ENCODE data around the gene RPL22. TPM values are rescaled to one million over a fixed set of nuclear protein-coding genes. Genes with fewer than 3 reads are reported as not detected.

Gene RPL22
- total and polyA plus RNA-seq, 4 donors = 186 to 985 (median 248) TPM

GRCh38 chr1:6244401-6245049 lies 45.1 kb upstream of the RPL22 start:
- H3K27ac ChIP-seq (ENCODE audit: low read depth in 1 of 2, low read length in 1 of 2) = no peak overlapping the region
- DNase-seq (no peak), ATAC-seq (ENCODE audit: insufficient read depth, low FRiP score) (no peak)
- H3K27me3 ChIP-seq (ENCODE audit: control insufficient read depth in 3 of 3, insufficient read depth in 3 of 3, low read length in 2 of 3) = peaks cover 23 to 52% (median 42%) of the 10 kb centered on the region in 3 donors
- no peak overlapping the region for H3K9ac ChIP-seq (ENCODE audit: insufficient read depth in 1 of 2, low read length in 2 of 2)
- 2 to 3% methylated on average over 20 to 24 of the region's 24 CpGs for WGBS, 2 donors
- H3K4me3 ChIP-seq = no peak overlapping the region
- TF ChIP-seq, protein P1, sequence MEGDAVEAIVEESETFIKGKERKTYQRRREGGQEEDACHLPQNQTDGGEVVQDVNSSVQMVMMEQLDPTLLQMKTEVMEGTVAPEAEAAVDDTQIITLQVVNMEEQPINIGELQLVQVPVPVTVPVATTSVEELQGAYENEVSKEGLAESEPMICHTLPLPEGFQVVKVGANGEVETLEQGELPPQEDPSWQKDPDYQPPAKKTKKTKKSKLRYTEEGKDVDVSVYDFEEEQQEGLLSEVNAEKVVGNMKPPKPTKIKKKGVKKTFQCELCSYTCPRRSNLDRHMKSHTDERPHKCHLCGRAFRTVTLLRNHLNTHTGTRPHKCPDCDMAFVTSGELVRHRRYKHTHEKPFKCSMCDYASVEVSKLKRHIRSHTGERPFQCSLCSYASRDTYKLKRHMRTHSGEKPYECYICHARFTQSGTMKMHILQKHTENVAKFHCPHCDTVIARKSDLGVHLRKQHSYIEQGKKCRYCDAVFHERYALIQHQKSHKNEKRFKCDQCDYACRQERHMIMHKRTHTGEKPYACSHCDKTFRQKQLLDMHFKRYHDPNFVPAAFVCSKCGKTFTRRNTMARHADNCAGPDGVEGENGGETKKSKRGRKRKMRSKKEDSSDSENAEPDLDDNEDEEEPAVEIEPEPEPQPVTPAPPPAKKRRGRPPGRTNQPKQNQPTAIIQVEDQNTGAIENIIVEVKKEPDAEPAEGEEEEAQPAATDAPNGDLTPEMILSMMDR (IDR thresholded peaks at IDR 0.05; ENCODE audit: control extremely low read depth, extremely low read depth) = no peak
- H3K9me3 ChIP-seq (ENCODE audit: control insufficient read depth in 4 of 4, insufficient read depth in 3 of 4, low read length in 3 of 4) = peaks cover 0 to 2% (median 0%) of the 10 kb centered on the region in 4 donors
- peaks cover 0 to 19% (median 4%) of the 10 kb centered on the region in 5 donors for H3K4me1 ChIP-seq (ENCODE audit: control insufficient read depth in 5 of 5, insufficient read depth in 5 of 5, low read length in 5 of 5)
- H3K36me3 ChIP-seq (ENCODE audit: control insufficient read depth in 4 of 4, insufficient read depth in 4 of 4, low read length in 4 of 4) = no peaks in the 10 kb centered on the region

DNA sequence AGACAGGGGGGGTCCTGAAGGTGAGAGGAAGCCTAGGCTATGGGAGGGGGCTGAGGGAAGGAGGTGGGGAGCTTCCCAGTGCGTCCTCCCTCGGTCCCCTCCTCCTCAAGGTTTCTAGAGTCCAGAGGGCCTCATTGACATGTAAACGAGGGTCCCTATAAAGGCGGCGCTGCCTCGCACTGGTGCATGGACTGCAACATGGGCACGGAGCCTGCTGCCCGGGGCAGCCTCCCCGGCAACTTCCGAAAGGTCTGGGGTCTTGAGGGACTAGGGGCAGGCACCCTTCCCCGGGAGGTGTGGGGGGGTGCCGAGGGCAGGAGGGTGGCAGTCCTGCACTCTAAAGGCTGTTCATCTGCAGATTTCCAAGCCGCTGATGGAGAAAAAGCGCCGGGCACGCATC lies 44.6 kb upstream of the RPL22 start, which contains the start of gene HES3:
Gene HES3 (plus strand): TSS at position 187 of the 400 bp plus-strand sequence. CDS start 187 bp downstream, at position 374.
- ATAC-seq (ENCODE audit: insufficient read depth, low FRiP score) (no peak), DNase-seq (peak in 1 of 3 donors; percentile 7)
- Histone ChIP-seq H3K4me3 (no peak within 1 kb of the TSS), H3K36me3 (ENCODE audit: control insufficient read depth in 4 of 4, insufficient read depth in 4 of 4, low read length in 4 of 4) (no peaks in the 10 kb centered on the region), H3K4me1 (ENCODE audit: control insufficient read depth in 5 of 5, insufficient read depth in 5 of 5, low read length in 5 of 5) (peaks cover 0 to 16% (median 4%) of the 10 kb centered on the region in 5 donors), H3K27me3 (ENCODE audit: control insufficient read depth in 3 of 3, insufficient read depth in 3 of 3, low read length in 2 of 3) (peaks cover 23 to 57% (median 47%) of the 10 kb centered on the region in 3 donors), H3K9ac (ENCODE audit: insufficient read depth in 1 of 2, low read length in 2 of 2) (no peak within 1 kb of the TSS), H3K9me3 (ENCODE audit: control insufficient read depth in 4 of 4, insufficient read depth in 3 of 4, low read length in 3 of 4) (peaks cover 0 to 2% (median 0%) of the 10 kb centered on the region in 4 donors), H3K27ac (ENCODE audit: low read depth in 1 of 2, low read length in 1 of 2) (no peak within 1 kb of the TSS)
- WGBS, 2 donors = 7 to 9% methylated on average over 16 of the region's 16 CpGs
- TF ChIP-seq, protein P1 (IDR thresholded peaks at IDR 0.05; ENCODE audit: control extremely low read depth, extremely low read depth) = no peak

GRCh38 chr1:6243053-6243834 lies 43.8 kb upstream of the RPL22 start:
- peaks cover 23 to 61% (median 48%) of the 10 kb centered on the region in 3 donors for H3K27me3 ChIP-seq (ENCODE audit: control insufficient read depth in 3 of 3, insufficient read depth in 3 of 3, low read length in 2 of 3)
- 26 to 29% methylated on average over 20 of the region's 20 CpGs for WGBS, 2 donors
- no peak overlapping the region for H3K9ac ChIP-seq (ENCODE audit: insufficient read depth in 1 of 2, low read length in 2 of 2)
- no peak for ATAC-seq (ENCODE audit: insufficient read depth, low FRiP score)
- TF ChIP-seq, protein P1 (IDR thresholded peaks at IDR 0.05; ENCODE audit: control extremely low read depth, extremely low read depth) = no peak
- no peak overlapping the region for H3K4me3 ChIP-seq
- H3K27ac ChIP-seq (ENCODE audit: low read depth in 1 of 2, low read length in 1 of 2) = no peak overlapping the region
- peaks cover 0 to 16% (median 4%) of the 10 kb centered on the region in 5 donors for H3K4me1 ChIP-seq (ENCODE audit: control insufficient read depth in 5 of 5, insufficient read depth in 5 of 5, low read length in 5 of 5)
- peaks cover 0 to 2% (median 0%) of the 10 kb centered on the region in 4 donors for H3K9me3 ChIP-seq (ENCODE audit: control insufficient read depth in 4 of 4, insufficient read depth in 3 of 4, low read length in 3 of 4)
- no peak for DNase-seq
- no peaks in the 10 kb centered on the region for H3K36me3 ChIP-seq (ENCODE audit: control insufficient read depth in 4 of 4, insufficient read depth in 4 of 4, low read length in 4 of 4)
